SK-N-MC (cell line): Measurements from ENCODE around the gene RNU5D-1.

Source experiments
- EZH2 ChIP-seq: fragments of 200-600 bp; sonication (generic); IDR thresholded peaks from one replicate; pipeline ENCODE4 v1.6.1; 2017; ENCODE audit warnings: antibody characterized with exemption
- FOXP2 ChIP-seq: optimal IDR thresholded peaks from 2 replicates; pipeline ENCODE3; 2011; ENCODE audit warnings: mild to moderate bottlenecking, moderate library complexity; ENCODE audit not compliant: insufficient read depth; ENCODE audit errors: extremely low read length, control extremely low read depth
- POLR2AphosphoS5 ChIP-seq: IDR thresholded peaks from 2 replicates; pipeline ENCODE4 v1.6.1; 2012; ENCODE audit warnings: mild to moderate bottlenecking, low read depth, low read length, borderline replicate concordance

- TF ChIP-seq POLR2AphosphoS5 (no peak), EZH2 (no peak), FOXP2 (no peak)
These were observed 2.4 kb upstream of the RNU5D-1 start for GRCh38 chr1:44733365-44733764.
